Neural progenitor cell (in vitro differentiated cells): ENCODE data around the gene CPSF6. TPM values are rescaled to one million over a fixed set of nuclear protein-coding genes. Genes with fewer than 3 reads are reported as not detected.
"Not testable (repeated sequence)": the region's sequence is repeated elsewhere in the genome, so short reads cannot be mapped to it uniquely, and the experiment has no call there.

Source experiments
- DNase-seq: peaks from one replicate; pipeline ENCODE4 v3.0.0-alpha.2; 2016; ENCODE audit warnings: low spot score
- H2AFZ ChIP-seq: fragments of 200-600 bp; sonication (generic); replicated peaks from 2 replicates; pipeline ENCODE4 v1.6.1; 2016; ENCODE audit warnings: antibody characterized with exemption
- H3F3A ChIP-seq: fragments of 200-600 bp; sonication (generic); 2 replicates; pipeline ENCODE4 v1.6.1; 2016; ENCODE audit warnings: antibody characterized with exemption, low read depth
- H3K27ac ChIP-seq: fragments of 200-600 bp; sonication (generic); 2 replicates; pipeline ENCODE4 v1.5.1; 2016; ENCODE audit warnings: mild to moderate bottlenecking
- H3K27me3 ChIP-seq: fragments of 200-600 bp; sonication (generic); 2 replicates; pipeline ENCODE4 v1.6.1; 2016; ENCODE audit warnings: mild to moderate bottlenecking, moderate library complexity
- H3K36me3 ChIP-seq: fragments of 200-600 bp; sonication (generic); 2 replicates; pipeline ENCODE4 v1.5.1; 2016
- H3K4me1 ChIP-seq: fragments of 200-600 bp; sonication (generic); 2 replicates; pipeline ENCODE4 v1.6.1; 2016; ENCODE audit warnings: mixed run types
- H3K4me2 ChIP-seq: fragments of 200-600 bp; sonication (generic); 2 replicates; pipeline ENCODE4 v1.6.1; 2016
- H3K4me3 ChIP-seq: fragments of 200-600 bp; sonication (generic); 2 replicates; pipeline ENCODE4 v1.5.1; 2016
- H3K79me2 ChIP-seq: fragments of 200-600 bp; sonication (generic); 2 replicates; pipeline ENCODE4 v1.6.1; 2016; ENCODE audit warnings: low read depth
- H3K9ac ChIP-seq: fragments of 200-600 bp; sonication (generic); 2 replicates; pipeline ENCODE4 v1.6.1; 2016
- H3K9me3 ChIP-seq: fragments of 200-600 bp; sonication (generic); 2 replicates; pipeline ENCODE4 v1.5.1; 2016; ENCODE audit warnings: low read depth
- H4K20me1 ChIP-seq: fragments of 200-600 bp; sonication (generic); 2 replicates; pipeline ENCODE4 v1.6.1; 2016; ENCODE audit warnings: low read depth
- H3K27ac Mint-ChIP-seq: 3 replicates; pipeline ENCODE4 v1.8.0; 2021; ENCODE audit warnings: mixed read lengths
- H3K27me3 Mint-ChIP-seq: 2 replicates; pipeline ENCODE4 v1.8.0; 2022; ENCODE audit warnings: low read depth, mild to moderate bottlenecking, inconsistent platforms, moderate library complexity, mixed read lengths; ENCODE audit not compliant: insufficient read depth
- H3K36me3 Mint-ChIP-seq: 3 replicates; pipeline ENCODE4 v1.8.0; 2021; ENCODE audit warnings: mixed read lengths
- H3K4me1 Mint-ChIP-seq: 3 replicates; pipeline ENCODE4 v1.8.0; 2021; ENCODE audit warnings: mixed read lengths
- H3K4me3 Mint-ChIP-seq: 3 replicates; pipeline ENCODE4 v1.8.0; 2021; ENCODE audit warnings: mild to moderate bottlenecking, moderate library complexity, mixed read lengths
- H3K9me3 Mint-ChIP-seq: 3 replicates; pipeline ENCODE4 v1.8.0; 2020; ENCODE audit warnings: mixed read lengths
- CTCF ChIP-seq: fragments of 200-600 bp; sonication (generic); IDR thresholded peaks from 2 replicates; pipeline ENCODE4 v1.5.1; 2017; ENCODE audit warnings: antibody characterized with exemption, mild to moderate bottlenecking
- EZH2 ChIP-seq: fragments of 200-600 bp; sonication (generic); IDR thresholded peaks from 2 replicates; pipeline ENCODE4 v1.6.1; 2017; ENCODE audit warnings: antibody characterized with exemption, mild to moderate bottlenecking, moderate library complexity
- EZH2phosphoT487 ChIP-seq: fragments of 200-600 bp; sonication (generic); IDR thresholded peaks from 2 replicates; pipeline ENCODE4 v1.6.1; 2017; ENCODE audit warnings: antibody characterized with exemption
- total RNA-seq: library from RNA; depleted of rRNA; stranded (reverse); fragments of >200 nt; gene quantifications from 2 replicates; pipeline ENCODE4 v1.2.3, GENCODE V29; 2015; ENCODE audit warnings: low replicate concordance

CPSF6 gene
- total RNA-seq, 1 donor from 2014 or later = 155 TPM

GRCh38 chr12:69262264-69262974 lies 23.1 kb downstream of the CPSF6 start:
- Histone ChIP-seq H3K9ac (no peak overlapping the region), H4K20me1 (peaks cover 56% of the 10 kb centered on the region), H3F3A (peaks cover 61% of the 10 kb centered on the region), H3K36me3 (peaks cover 79% of the 10 kb centered on the region), H3K9me3 (no peaks in the 10 kb centered on the region), H3K79me2 (peaks cover 84% of the 10 kb centered on the region), H3K4me2 (no peak overlapping the region), H3K4me3 (no peak overlapping the region), H3K27ac (no peak overlapping the region), H3K27me3 (no peaks in the 10 kb centered on the region), H2AFZ (no peak overlapping the region), H3K4me1 (no peaks in the 10 kb centered on the region)
- Mint-ChIP-seq H3K9me3 (no peaks in the 10 kb centered on the region), H3K4me3 (no peak overlapping the region), H3K4me1 (no peaks in the 10 kb centered on the region), H3K36me3 (peaks cover 47% of the 10 kb centered on the region), H3K27me3 (peaks cover 2% of the 10 kb centered on the region), H3K27ac (no peak overlapping the region)
- TF ChIP-seq CTCF (no peak), EZH2phosphoT487 (no peak), EZH2 (no peak)
- DNase-seq = no peak

GRCh38 chr12:69265205-69265604 lies 25.8 kb downstream of the CPSF6 start:
- Histone ChIP-seq H2AFZ (no peak overlapping the region), H3K9me3 (no peaks in the 10 kb centered on the region), H4K20me1 (peaks cover 54% of the 10 kb centered on the region), H3F3A (peaks cover 61% of the 10 kb centered on the region), H3K27me3 (no peaks in the 10 kb centered on the region), H3K9ac (no peak overlapping the region), H3K27ac (peak overlapping the region; percentile 2), H3K4me3 (no peak overlapping the region), H3K4me1 (no peaks in the 10 kb centered on the region), H3K4me2 (no peak overlapping the region), H3K79me2 (peaks cover 78% of the 10 kb centered on the region), H3K36me3 (peaks cover 75% of the 10 kb centered on the region)
- Mint-ChIP-seq H3K4me3 (no peak overlapping the region), H3K27me3 (no peaks in the 10 kb centered on the region), H3K9me3 (no peaks in the 10 kb centered on the region), H3K4me1 (no peaks in the 10 kb centered on the region), H3K36me3 (peaks cover 37% of the 10 kb centered on the region), H3K27ac (no peak overlapping the region)
- TF ChIP-seq EZH2 (no peak), EZH2phosphoT487 (no peak), CTCF (no peak)
- no peak for DNase-seq

GRCh38 chr12:69265633-69266032 lies 26.3 kb downstream of the CPSF6 start:
- DNase-seq, H3K4me1 ChIP-seq, H3K4me3 Mint-ChIP-seq, H3K9me3 Mint-ChIP-seq, H2AFZ ChIP-seq, H3K4me2 ChIP-seq, H3K4me1 Mint-ChIP-seq, H3K27me3 ChIP-seq, H3K27ac Mint-ChIP-seq, H3K9ac ChIP-seq, H3K4me3 ChIP-seq, H3K27me3 Mint-ChIP-seq, H3K9me3 ChIP-seq: not testable (repeated sequence)
- peak overlapping the region; percentile 2 for H3K27ac ChIP-seq
- H3K79me2 ChIP-seq = peaks cover 74% of the 10 kb centered on the region
- H4K20me1 ChIP-seq = peaks cover 54% of the 10 kb centered on the region
- peaks cover 65% of the 10 kb centered on the region for H3F3A ChIP-seq
- H3K36me3 Mint-ChIP-seq = peaks cover 33% of the 10 kb centered on the region
- peaks cover 78% of the 10 kb centered on the region for H3K36me3 ChIP-seq

GRCh38 chr12:69266036-69266635 lies 26.8 kb downstream of the CPSF6 start:
- Histone ChIP-seq H3K27ac (no peak overlapping the region), H3K4me3 (no peak overlapping the region), H3K9me3 (no peaks in the 10 kb centered on the region), H2AFZ (no peak overlapping the region), H3K9ac (no peak overlapping the region), H3F3A (peaks cover 66% of the 10 kb centered on the region), H3K27me3 (no peaks in the 10 kb centered on the region), H3K4me2 (no peak overlapping the region), H3K4me1 (no peaks in the 10 kb centered on the region), H3K79me2 (peaks cover 69% of the 10 kb centered on the region), H4K20me1 (peaks cover 54% of the 10 kb centered on the region), H3K36me3 (peaks cover 78% of the 10 kb centered on the region)
- Mint-ChIP-seq H3K27me3 (no peaks in the 10 kb centered on the region), H3K36me3 (peaks cover 30% of the 10 kb centered on the region), H3K9me3 (no peaks in the 10 kb centered on the region), H3K4me1 (no peaks in the 10 kb centered on the region), H3K4me3 (no peak overlapping the region), H3K27ac (no peak overlapping the region)
- DNase-seq = no peak
- TF ChIP-seq EZH2phosphoT487 (no peak), CTCF (no peak), EZH2 (no peak)
